OCI-LY7 (cell line): ENCODE measurements around the gene SLC6A6.

Experiments used
- CTCF ChIP-seq: fragments of 200-600 bp; sonication (generic); conservative IDR thresholded peaks from 2 replicates; pipeline ENCODE4 v1.5.1; 2014; ENCODE audit warnings: mild to moderate bottlenecking, antibody characterized with exemption, low read length, moderate library complexity, mixed read lengths
- EZH2phosphoT487 ChIP-seq: fragments of 200-600 bp; sonication (generic); IDR thresholded peaks from 2 replicates; pipeline ENCODE4 v1.6.1; 2018; ENCODE audit warnings: low read depth, borderline replicate concordance, mild to moderate bottlenecking, mixed run types, antibody characterized with exemption, low read length, moderate library complexity, mixed read lengths

DNA sequence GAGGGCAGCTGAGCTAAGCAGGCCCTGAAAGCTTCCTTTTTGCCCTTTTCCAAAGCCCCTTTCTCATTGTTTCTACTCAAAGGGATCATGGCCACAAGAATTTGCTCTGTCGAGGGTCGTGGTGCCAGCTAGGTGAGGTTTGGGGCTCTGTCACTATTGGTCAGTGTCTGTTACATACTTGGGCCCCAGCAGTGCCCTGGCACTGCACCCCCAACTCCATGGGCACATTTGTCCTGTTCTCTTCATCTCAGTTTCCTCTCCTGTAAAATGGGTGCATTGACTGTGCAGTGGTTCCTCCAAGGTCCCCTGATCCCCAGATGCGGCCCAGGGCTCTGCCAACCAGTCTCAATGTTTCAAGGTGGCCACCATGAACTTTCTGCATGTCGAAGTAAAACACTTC is 62.1 kb downstream of the SLC6A6 start:
- no peak for TF ChIP-seq CTCF
- no peak for TF ChIP-seq EZH2phosphoT487
